ENCODE data around the gene NCKAP5.

GRCh38 chr2:133232556-133232955 is 335.7 kb downstream of the NCKAP5 start:
- no peak for TF ChIP-seq TP53 (CRISPR knock-in tag; IDR thresholded peaks at IDR 0.05)
- TF ChIP-seq ELK1 (IDR thresholded peaks at IDR 0.05; ENCODE audit: low read depth, low read length) = no peak
- no peak for TF ChIP-seq CTCF (IDR thresholded peaks at IDR 0.05)
- TF ChIP-seq CEBPB (IDR thresholded peaks at IDR 0.05) = no peak

Data from A549 (cell line).